Measurements from ENCODE around the gene NEMP1. TPM values are rescaled to one million over a fixed set of nuclear protein-coding genes. Genes with fewer than 3 reads are reported as not detected.
"Not testable (repeated sequence)": the region's sequence is repeated elsewhere in the genome, so short reads cannot be mapped to it uniquely, and the experiment has no call there.

Gene NEMP1
- total and polyA plus RNA-seq, 2 of the 8 experiments (the other 6 are each of a cell fraction or from before 2014, with no cell fraction given), result 30.1 to 43.2 TPM

GRCh38 chr12:57073566-57074450 lies 4.8 kb downstream of the NEMP1 start:
- not testable (repeated sequence) for H4K5ac ChIP-seq (ENCODE audit: insufficient read length, low read depth, low read length); H2BK120ac ChIP-seq (replicated peaks; ENCODE audit: low read depth, low read length); H2BK12ac ChIP-seq (ENCODE audit: low read depth, low read length); H2BK15ac ChIP-seq (ENCODE audit: low read length); FAIRE-seq; H3K27ac ChIP-seq (ENCODE audit: low read depth, low read length); H2AK5ac ChIP-seq (ENCODE audit: low read depth, low read length); H3K9ac ChIP-seq (replicated peaks in 1 of 4; ENCODE audit: extremely low read depth in 1 of 4, low read depth in 3 of 4, low read length in 3 of 4); H3K23me2 ChIP-seq (ENCODE audit: low read depth, low read length); H2AFZ ChIP-seq (ENCODE audit: low read length); H4K91ac ChIP-seq (replicated peaks; ENCODE audit: insufficient read length, low read length); H3K14ac ChIP-seq (ENCODE audit: insufficient read length); H3K18ac ChIP-seq (ENCODE audit: extremely low read depth, low read length); H3K4me1 ChIP-seq (replicated peaks in 1 of 4; ENCODE audit: control insufficient read depth in 3 of 4, insufficient read depth in 4 of 4, low read length in 3 of 4); H3K4me2 ChIP-seq (ENCODE audit: insufficient read depth in 1 of 2, low read depth in 2 of 2, low read length in 2 of 2); H3K4ac ChIP-seq (replicated peaks; ENCODE audit: insufficient read length, low read depth, low read length); H3K4me3 ChIP-seq (ENCODE audit: extremely low read depth in 1 of 4, insufficient read depth in 2 of 4, low read depth in 3 of 4, low read length in 4 of 4); H4K8ac ChIP-seq (ENCODE audit: extremely low read depth, insufficient read depth, low read length); H3K27me3 ChIP-seq (replicated peaks in 1 of 4; ENCODE audit: control insufficient read depth in 3 of 4, extremely low read depth in 1 of 4, insufficient read depth in 3 of 4, low read length in 3 of 4); H3K23ac ChIP-seq (ENCODE audit: insufficient read length); DNase-seq (ENCODE audit: low read depth in 1 of 2, low spot score in 2 of 2); H3K56ac ChIP-seq (replicated peaks; ENCODE audit: insufficient read length, low read depth, low read length); H4K20me1 ChIP-seq (replicated peaks in 1 of 2; ENCODE audit: control insufficient read depth in 1 of 2, insufficient read depth in 2 of 2, low read length in 2 of 2); H2BK5ac ChIP-seq (ENCODE audit: low read depth, low read length); H3K79me1 ChIP-seq (ENCODE audit: low read depth, low read length); H3K9me3 ChIP-seq (ENCODE audit: insufficient read depth in 2 of 2, low read depth in 1 of 2, low read length in 1 of 2); H2BK20ac ChIP-seq (ENCODE audit: low read length)
- Histone ChIP-seq H3K36me3 (ENCODE audit: control insufficient read depth in 2 of 4, insufficient read depth in 4 of 4, low read length in 3 of 4) (peaks cover 11 to 35% (median 24%) of the 10 kb centered on the region in 4 experiments; a peak in 7 of 8 replicates), H3K79me2 (ENCODE audit: control insufficient read depth in 1 of 2, insufficient read depth in 2 of 2, low read length in 2 of 2) (peaks cover 0 to 20% of the 10 kb centered on the region in 2 experiments; a peak in 2 of 4 replicates)
- POLR2A ChIA-PET (ENCODE audit: partially characterized antibody), result interaction anchor here (0.6 to 10.9 kb wide), 5 partner anchors 9 to 55 kb away, joined by 3 to 127 read pairs (median 3); partner anchors contain the start of genes LRP1 and NAB2
- 94% methylated on average over 5 of the region's 6 CpGs; no CpG with 5 or more reads in 1 of the 2 experiments for WGBS, 2 experiments (ENCODE audit: extremely low coverage in 1 of 2, insufficient coverage in 1 of 2, insufficient read length in 1 of 2, insufficient replicate concordance in 2 of 2, low coverage in 1 of 2, low lambda C conversion rate in 2 of 2, missing lambda C conversion rate in 1 of 2)
- CTCF ChIA-PET (ENCODE audit: partially characterized antibody), result interaction anchor here (1.2 to 7.7 kb wide), 11 partner anchors 9 to 77 kb away, joined by 3 to 225 read pairs (median 6); partner anchors contain the start of genes NAB2 and STAT6
